Measurements from ENCODE around the gene NDFIP1. TPM values are rescaled to one million over a fixed set of nuclear protein-coding genes. Genes with fewer than 3 reads are reported as not detected.

NDFIP1 gene
- total and polyA plus RNA-seq, 2 of the 8 experiments (the other 6 are each of a cell fraction or from before 2014, with no cell fraction given): 8.8 to 27.1 TPM

DNA sequence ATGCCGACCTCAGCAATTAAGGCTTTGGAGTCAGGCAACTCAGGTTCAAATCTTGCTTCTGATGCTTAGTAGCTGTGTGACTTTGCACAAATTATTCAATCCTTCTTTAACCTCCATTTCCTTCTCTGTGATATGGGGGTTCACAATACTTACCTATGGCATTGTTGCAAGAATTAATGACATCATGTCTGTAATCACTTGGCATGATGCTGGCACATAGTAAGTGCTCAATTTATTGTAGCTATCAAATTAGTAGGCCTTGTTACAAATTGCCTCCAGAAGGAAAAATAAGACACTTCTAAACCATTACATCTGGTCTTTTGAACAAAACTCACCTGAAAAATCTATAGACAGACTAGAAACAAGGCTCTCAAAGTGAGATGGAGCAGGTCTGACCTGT, 29.9 kb upstream of the NDFIP1 start:
- H3K36me3 ChIP-seq (ENCODE audit: control insufficient read depth in 2 of 4, insufficient read depth in 4 of 4, low read length in 3 of 4): no peaks in the 10 kb centered on the region
- H4K91ac ChIP-seq (replicated peaks; ENCODE audit: insufficient read length, low read length): no peak overlapping the region
- H3K23ac ChIP-seq (ENCODE audit: insufficient read length): no peak overlapping the region
- H3K79me1 ChIP-seq (ENCODE audit: low read depth, low read length): no peaks in the 10 kb centered on the region
- ChIA-PET CTCF (ENCODE audit: partially characterized antibody) (interaction anchor here (0.8 to 1.2 kb wide), 2 partner anchors 13 to 63 kb away, joined by 3 read pairs; no protein-coding TSS in a partner anchor), POLR2A (ENCODE audit: partially characterized antibody) (no interaction called here)
- no peak overlapping the region for H3K4me2 ChIP-seq (ENCODE audit: insufficient read depth in 1 of 2, low read depth in 2 of 2, low read length in 2 of 2)
- no peaks in the 10 kb centered on the region for H3K4me1 ChIP-seq (replicated peaks in 1 of 4; ENCODE audit: control insufficient read depth in 3 of 4, insufficient read depth in 4 of 4, low read length in 3 of 4)
- no peak overlapping the region for H2AK5ac ChIP-seq (ENCODE audit: low read depth, low read length)
- H2BK120ac ChIP-seq (replicated peaks; ENCODE audit: low read depth, low read length): no peak overlapping the region
- H3K9me3 ChIP-seq (ENCODE audit: insufficient read depth in 2 of 2, low read depth in 1 of 2, low read length in 1 of 2): peaks cover 2 to 4% of the 10 kb centered on the region in 2 experiments; a peak in 1 of 4 replicates
- no peak overlapping the region for H3K4me3 ChIP-seq (ENCODE audit: extremely low read depth in 1 of 4, insufficient read depth in 2 of 4, low read depth in 3 of 4, low read length in 4 of 4)
- no peaks in the 10 kb centered on the region for H3K79me2 ChIP-seq (ENCODE audit: control insufficient read depth in 1 of 2, insufficient read depth in 2 of 2, low read length in 2 of 2)
- no peak overlapping the region for H2AFZ ChIP-seq (ENCODE audit: low read length)
- no peak overlapping the region for H2BK12ac ChIP-seq (ENCODE audit: low read depth, low read length)
- no peak overlapping the region for H3K27ac ChIP-seq (ENCODE audit: low read depth, low read length)
- no peak overlapping the region for H4K5ac ChIP-seq (ENCODE audit: insufficient read length, low read depth, low read length)
- no peak for FAIRE-seq
- no peak overlapping the region for H3K14ac ChIP-seq (ENCODE audit: insufficient read length)
- no peak overlapping the region for H3K9ac ChIP-seq (replicated peaks in 1 of 4; ENCODE audit: extremely low read depth in 1 of 4, low read depth in 3 of 4, low read length in 3 of 4)
- H3K27me3 ChIP-seq (replicated peaks in 1 of 4; ENCODE audit: control insufficient read depth in 3 of 4, extremely low read depth in 1 of 4, insufficient read depth in 3 of 4, low read length in 3 of 4): no peaks in the 10 kb centered on the region
- H3K23me2 ChIP-seq (ENCODE audit: low read depth, low read length): no peaks in the 10 kb centered on the region
- TF ChIP-seq CTBP2 (IDR thresholded peaks at IDR 0.05; ENCODE audit: borderline replicate concordance, insufficient read depth, insufficient read length, low read length) (no peak), CBX8 (IDR thresholded peaks at IDR 0.05; ENCODE audit: borderline replicate concordance, low read depth, low read length) (no peak), BRCA1 (IDR thresholded peaks at IDR 0.05; ENCODE audit: low read depth, low read length) (no peak), RNF2 (IDR thresholded peaks at IDR 0.05; ENCODE audit: borderline replicate concordance, low read depth, low read length, missing control alignments, poor library complexity, severe bottlenecking) (no peak), POU5F1 (IDR thresholded peaks at IDR 0.05; ENCODE audit: low read depth, low read length) (no peak), PHF8 (conservative IDR thresholded peaks at IDR 0.05; ENCODE audit: low read depth, low read length) (no peak)
- H3K18ac ChIP-seq (ENCODE audit: extremely low read depth, low read length): no peak overlapping the region
- H3K56ac ChIP-seq (replicated peaks; ENCODE audit: insufficient read length, low read depth, low read length): no peak overlapping the region
- no peak overlapping the region for H2BK20ac ChIP-seq (ENCODE audit: low read length)
- H3K4ac ChIP-seq (replicated peaks; ENCODE audit: insufficient read length, low read depth, low read length): no peak overlapping the region
- no peak overlapping the region for H2BK15ac ChIP-seq (ENCODE audit: low read length)
- H4K8ac ChIP-seq (ENCODE audit: extremely low read depth, insufficient read depth, low read length): no peak overlapping the region
- no peak for DNase-seq (ENCODE audit: low read depth in 1 of 2, low spot score in 2 of 2)
- WGBS, 2 experiments (ENCODE audit: extremely low coverage in 1 of 2, insufficient coverage in 1 of 2, insufficient read length in 1 of 2, insufficient replicate concordance in 2 of 2, low coverage in 1 of 2, low lambda C conversion rate in 2 of 2, missing lambda C conversion rate in 1 of 2): 93% methylated on average over 1 of the region's 1 CpG; no CpG with 5 or more reads in 1 of the 2 experiments
- no peaks in the 10 kb centered on the region for H4K20me1 ChIP-seq (replicated peaks in 1 of 2; ENCODE audit: control insufficient read depth in 1 of 2, insufficient read depth in 2 of 2, low read length in 2 of 2)
- H2BK5ac ChIP-seq (ENCODE audit: low read depth, low read length): no peak overlapping the region
